Retinal pigment epithelial cell (primary cell): ENCODE results near the gene PRKN.

Experiments
- DNase-seq: peaks from one replicate; pipeline ENCODE4 v3.0.0-alpha.2; 2010; ENCODE audit warnings: low read depth
- H3K4me3 ChIP-seq: 2 replicates; pipeline ENCODE4 v1.5.1; 2011; ENCODE audit warnings: mild to moderate bottlenecking, low read length, control low read depth, moderate library complexity
- TF ChIP-seq, protein P1 (sequence below): conservative IDR thresholded peaks from 2 replicates; pipeline ENCODE4 v1.5.1; 2011; ENCODE audit warnings: low read depth, low read length, control low read depth, inconsistent platforms

Gene PRKN

GRCh38 chr6:162373868-162374267 is 353.7 kb downstream of the PRKN start:
- H3K4me3 ChIP-seq = no peak overlapping the region
- TF ChIP-seq, protein P1, sequence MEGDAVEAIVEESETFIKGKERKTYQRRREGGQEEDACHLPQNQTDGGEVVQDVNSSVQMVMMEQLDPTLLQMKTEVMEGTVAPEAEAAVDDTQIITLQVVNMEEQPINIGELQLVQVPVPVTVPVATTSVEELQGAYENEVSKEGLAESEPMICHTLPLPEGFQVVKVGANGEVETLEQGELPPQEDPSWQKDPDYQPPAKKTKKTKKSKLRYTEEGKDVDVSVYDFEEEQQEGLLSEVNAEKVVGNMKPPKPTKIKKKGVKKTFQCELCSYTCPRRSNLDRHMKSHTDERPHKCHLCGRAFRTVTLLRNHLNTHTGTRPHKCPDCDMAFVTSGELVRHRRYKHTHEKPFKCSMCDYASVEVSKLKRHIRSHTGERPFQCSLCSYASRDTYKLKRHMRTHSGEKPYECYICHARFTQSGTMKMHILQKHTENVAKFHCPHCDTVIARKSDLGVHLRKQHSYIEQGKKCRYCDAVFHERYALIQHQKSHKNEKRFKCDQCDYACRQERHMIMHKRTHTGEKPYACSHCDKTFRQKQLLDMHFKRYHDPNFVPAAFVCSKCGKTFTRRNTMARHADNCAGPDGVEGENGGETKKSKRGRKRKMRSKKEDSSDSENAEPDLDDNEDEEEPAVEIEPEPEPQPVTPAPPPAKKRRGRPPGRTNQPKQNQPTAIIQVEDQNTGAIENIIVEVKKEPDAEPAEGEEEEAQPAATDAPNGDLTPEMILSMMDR = no peak
- no peak for DNase-seq

DNA sequence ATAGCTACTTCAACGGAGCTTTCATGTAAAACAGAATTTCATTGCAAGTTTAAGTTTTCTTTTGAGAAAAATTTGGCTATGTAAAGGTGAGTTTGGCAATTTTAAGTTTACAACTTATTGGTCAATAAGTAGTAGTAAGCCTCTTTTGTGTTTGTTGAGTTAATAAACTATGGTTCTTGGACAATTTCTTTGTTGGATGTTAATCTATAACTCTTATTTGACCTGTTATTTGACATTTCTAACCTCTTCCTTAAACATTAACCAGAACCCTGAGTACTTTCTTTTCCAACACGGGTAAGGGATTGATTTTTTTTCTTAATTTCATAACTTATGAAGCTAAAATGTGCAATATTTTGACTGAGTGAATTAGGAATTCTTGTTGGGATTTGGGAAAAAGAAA is 354.4 kb downstream of the PRKN start:
- H3K4me3 ChIP-seq = no peak overlapping the region
- TF ChIP-seq, protein P1 = no peak
- DNase-seq = no peak

DNA sequence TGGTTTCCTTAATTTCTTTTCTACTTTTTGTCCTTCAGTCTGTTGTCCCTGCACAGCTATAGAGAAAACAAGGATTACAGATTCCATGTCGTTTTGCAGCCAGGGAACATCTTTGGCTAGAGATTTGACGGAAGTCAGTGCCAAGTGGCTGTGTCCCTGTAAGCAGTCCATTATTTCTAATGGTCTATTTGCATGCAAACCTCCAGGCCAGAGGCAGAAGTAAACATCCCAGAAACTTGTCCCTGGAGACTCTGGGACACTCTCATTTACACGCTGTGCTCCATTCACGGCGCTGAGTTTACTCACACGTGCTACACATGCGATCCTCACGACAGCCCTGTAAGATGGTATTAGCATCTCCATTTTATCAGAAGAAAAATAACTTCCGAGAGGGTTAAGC is 355.5 kb downstream of the PRKN start:
- TF ChIP-seq, protein P1 = no peak
- H3K4me3 ChIP-seq = no peak overlapping the region
- DNase-seq = no peak

DNA sequence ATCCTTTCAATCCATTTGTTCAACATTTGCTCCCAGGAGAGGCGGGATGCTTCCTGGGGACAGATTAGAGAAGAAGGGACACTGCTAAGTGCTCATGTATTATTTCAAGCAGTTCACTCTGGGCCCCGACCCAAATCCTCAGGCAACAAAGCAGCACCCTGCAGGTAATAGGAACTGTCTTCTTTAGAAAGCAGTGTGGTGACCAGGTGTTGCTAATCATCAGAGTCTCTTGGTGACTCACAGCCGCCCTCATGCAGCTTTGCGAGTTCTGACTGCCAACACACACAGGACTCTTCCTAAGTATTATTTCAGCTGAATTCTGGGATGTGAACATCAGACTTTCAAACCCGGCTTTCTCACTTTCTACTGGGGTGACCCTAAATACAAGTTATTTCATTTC is 356.4 kb downstream of the PRKN start:
- no peak for DNase-seq
- TF ChIP-seq, protein P1 = no peak
- no peak overlapping the region for H3K4me3 ChIP-seq

- no peak overlapping the region for H3K4me3 ChIP-seq
- DNase-seq = no peak
- TF ChIP-seq, protein P1 = no peak
These were observed 358.5 kb downstream of the PRKN start for GRCh38 chr6:162369091-162369490.

- no peak for DNase-seq
- TF ChIP-seq, protein P1 = no peak
- H3K4me3 ChIP-seq = no peak overlapping the region
These were observed 363.1 kb downstream of the PRKN start for GRCh38 chr6:162364488-162364887.

GRCh38 chr6:162363757-162364156 is 363.8 kb downstream of the PRKN start:
- no peak overlapping the region for H3K4me3 ChIP-seq
- no peak for DNase-seq
- TF ChIP-seq, protein P1 = no peak
